ENCODE data around the gene RANBP6. TPM values are rescaled to one million over a fixed set of nuclear protein-coding genes. Genes with fewer than 3 reads are reported as not detected.
"Not testable (repeated sequence)": the region's sequence is repeated elsewhere in the genome, so short reads cannot be mapped to it uniquely, and the experiment has no call there.

RANBP6 gene
- total RNA-seq, 1 donor from 2014 or later = 23.4 TPM

GRCh38 chr9:6024035-6024554 is 8.7 kb upstream of the RANBP6 start:
- DNase-seq = no peak
- H3K27me3 ChIP-seq (ENCODE audit: low read depth) = peaks cover 4% of the 10 kb centered on the region
- no peaks in the 10 kb centered on the region for H3K4me1 ChIP-seq
- H3K4me3 ChIP-seq = no peak overlapping the region
- TF ChIP-seq CTCF (IDR thresholded peaks at IDR 0.05; ENCODE audit: borderline replicate concordance) = peak; percentile 64
- no peaks in the 10 kb centered on the region for H3K36me3 ChIP-seq
- H3K27ac ChIP-seq (replicated peaks) = no peak overlapping the region
- intact Hi-C loops (cut with micrococcal nuclease) = no loop called here
- H3K9me3 ChIP-seq (replicated peaks) = no peaks in the 10 kb centered on the region

GRCh38 chr9:6016975-6017374 is 1.6 kb upstream of the RANBP6 start:
- H3K27me3 ChIP-seq (ENCODE audit: low read depth); H3K4me3 ChIP-seq; intact Hi-C loops (cut with micrococcal nuclease); H3K27ac ChIP-seq (replicated peaks); H3K9me3 ChIP-seq (replicated peaks); DNase-seq: not testable (repeated sequence)
- Histone ChIP-seq H3K36me3 (peaks cover 18% of the 10 kb centered on the region), H3K4me1 (peaks cover 42% of the 10 kb centered on the region)

GRCh38 chr9:6014670-6015270 is 654 bp downstream of the RANBP6 start:
- no peak for TF ChIP-seq CTCF (IDR thresholded peaks at IDR 0.05; ENCODE audit: borderline replicate concordance)
- peaks cover 53% of the 10 kb centered on the region for H3K4me1 ChIP-seq
- H3K4me3 ChIP-seq = peak overlapping the region; percentile 84
- H3K27ac ChIP-seq (replicated peaks) = peak overlapping the region; percentile 90
- intact Hi-C loops (cut with micrococcal nuclease) = no loop called here
- no peak for DNase-seq
- no peaks in the 10 kb centered on the region for H3K27me3 ChIP-seq (ENCODE audit: low read depth)
- H3K9me3 ChIP-seq (replicated peaks) = no peaks in the 10 kb centered on the region
- H3K36me3 ChIP-seq = peaks cover 21% of the 10 kb centered on the region

GRCh38 chr9:6008169-6008979 is 7.0 kb downstream of the RANBP6 start:
- Histone ChIP-seq H3K27me3 (ENCODE audit: low read depth) (no peaks in the 10 kb centered on the region), H3K36me3 (peaks cover 16% of the 10 kb centered on the region), H3K4me3 (peak overlapping the region; percentile 89), H3K27ac (replicated peaks) (peak overlapping the region; percentile 97), H3K9me3 (replicated peaks) (no peaks in the 10 kb centered on the region), H3K4me1 (peaks cover 83% of the 10 kb centered on the region)
- DNase-seq = peak; percentile 93
- no peak for TF ChIP-seq CTCF (IDR thresholded peaks at IDR 0.05; ENCODE audit: borderline replicate concordance)
- intact Hi-C loops (cut with micrococcal nuclease) = no loop called here

- Histone ChIP-seq H3K27ac (replicated peaks) (peak overlapping the region; percentile 97), H3K27me3 (ENCODE audit: low read depth) (no peaks in the 10 kb centered on the region), H3K4me3 (peak overlapping the region; percentile 89), H3K9me3 (replicated peaks) (no peaks in the 10 kb centered on the region), H3K4me1 (peaks cover 83% of the 10 kb centered on the region), H3K36me3 (peaks cover 10% of the 10 kb centered on the region)
- peak; percentile 78 for DNase-seq
- intact Hi-C loops (cut with micrococcal nuclease) = no loop called here
- TF ChIP-seq CTCF (IDR thresholded peaks at IDR 0.05; ENCODE audit: borderline replicate concordance) = no peak
Observed at GRCh38 chr9:6007770-6008168, 7.7 kb downstream of the RANBP6 start.

Measured in left ventricle myocardium inferior (tissue), 1 donor.